Ishikawa (cell line): ENCODE measurements around the gene MRPS34.

Experiments
- CEBPB ChIP-seq: IDR thresholded peaks from 2 replicates; pipeline ENCODE4 v1.6.1; 2012
- EGR1 ChIP-seq: IDR thresholded peaks from 2 replicates; pipeline ENCODE4 v1.6.1; 2012
- EP300 ChIP-seq: IDR thresholded peaks from 2 replicates; pipeline ENCODE4 v1.6.1; 2012; ENCODE audit warnings: borderline replicate concordance
- FOXM1 ChIP-seq: IDR thresholded peaks from 2 replicates; pipeline ENCODE4 v1.6.1; 2012; ENCODE audit warnings: low read depth, borderline replicate concordance
- RAD21 ChIP-seq: IDR thresholded peaks from 2 replicates; pipeline ENCODE4 v1.6.1; 2012; ENCODE audit warnings: low read depth
- TAF1 ChIP-seq: IDR thresholded peaks from 2 replicates; pipeline ENCODE4 v1.6.1; 2012; ENCODE audit warnings: low read depth, mild to moderate bottlenecking
- USF1 ChIP-seq: IDR thresholded peaks from 2 replicates; pipeline ENCODE4 v1.6.1; 2012

GRCh38 chr16:1807626-1808025, 34.7 kb upstream of the MRPS34 start:
- TF ChIP-seq USF1 (no peak), FOXM1 (no peak), TAF1 (no peak), EGR1 (no peak), RAD21 (no peak), CEBPB (no peak), EP300 (no peak)
